H1 (cell line): Measurements from ENCODE around the gene KLF7.

ENCODE experiments used
- RFX5 ChIP-seq: IDR thresholded peaks from 2 replicates; pipeline ENCODE4 v1.6.1; 2011; ENCODE audit warnings: low read depth, low read length, improper control_type of control experiment, borderline replicate concordance
- SIN3A ChIP-seq, 2 experiments: IDR thresholded peaks in 1 of 2; conservative IDR thresholded peaks in 1 of 2; 2 replicates each; pipeline ENCODE4 v1.6.1; 2011 to 2012; ENCODE audit warnings: low read length in 2 of 2, improper control_type of control experiment in 1 of 2, low read depth in 1 of 2, mild to moderate bottlenecking in 1 of 2

- TF ChIP-seq SIN3A (conservative IDR thresholded peaks at IDR 0.05 in 1 of 2, IDR thresholded peaks at IDR 0.05 in 1 of 2; ENCODE audit: low read depth in 1 of 2, low read length in 2 of 2) (no peak), RFX5 (no peak)
These were observed 114.3 kb downstream of the KLF7 start for GRCh38 chr2:207051385-207051965.
